ENCODE measurements around the gene TBX1. TPM values are rescaled to one million over a fixed set of nuclear protein-coding genes. Genes with fewer than 3 reads are reported as not detected.

The TBX1 gene
- total RNA-seq, 1 experiment from 2014 or later: 5.3 TPM

DNA sequence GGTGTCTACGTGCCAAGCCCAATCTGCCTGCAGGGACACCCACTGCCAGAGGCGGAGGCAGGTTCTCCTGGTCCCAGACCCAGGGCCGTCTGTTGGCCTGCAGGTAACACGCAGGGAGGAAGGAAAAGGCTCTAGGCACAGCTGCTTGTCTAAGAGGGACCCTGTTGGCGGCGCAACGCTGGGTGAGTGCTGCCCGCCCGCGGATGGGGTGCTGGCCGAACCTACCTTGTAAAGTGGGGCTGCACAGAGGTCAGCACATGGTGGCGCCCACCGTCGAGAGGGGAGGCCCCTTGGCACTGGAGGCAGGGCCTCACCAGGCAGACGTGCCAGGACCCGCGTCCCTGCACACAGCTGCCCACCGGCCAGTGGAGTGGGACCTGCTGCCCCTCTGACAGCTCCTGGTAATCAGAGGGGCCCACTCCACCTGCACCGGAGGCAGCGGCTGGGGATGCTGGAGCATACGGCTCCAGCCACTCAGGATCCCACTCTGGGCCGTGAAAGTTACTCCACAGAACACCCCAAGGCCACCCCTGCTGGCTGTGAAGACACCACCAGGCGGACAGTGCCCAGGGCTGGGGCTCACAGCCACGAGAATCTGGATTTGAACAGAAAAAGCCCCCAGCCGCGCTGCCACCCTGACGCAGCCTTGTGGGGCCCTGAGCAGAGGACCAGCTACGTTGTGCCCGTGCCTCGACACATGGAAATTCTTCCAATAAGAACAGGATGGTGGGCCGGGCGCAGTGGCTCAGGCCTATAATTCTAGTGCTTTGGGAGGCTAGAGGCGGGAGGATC lies 24.0 kb downstream of the TBX1 start:
- Mint-ChIP-seq H3K27ac (ENCODE audit: unreplicated experiment) (no peak overlapping the region), H3K27me3 (ENCODE audit: insufficient read depth, unreplicated experiment) (no peaks in the 10 kb centered on the region), H3K4me1 (ENCODE audit: low read depth, unreplicated experiment) (no peaks in the 10 kb centered on the region), H3K36me3 (ENCODE audit: insufficient read depth, unreplicated experiment) (no peaks in the 10 kb centered on the region), H3K9me3 (ENCODE audit: unreplicated experiment) (no peaks in the 10 kb centered on the region), H3K4me3 (ENCODE audit: unreplicated experiment) (no peak overlapping the region)
- no TSS peak for BruUV-seq (replicated peaks)
- POLR2A ChIA-PET: interaction anchor here (0.6 kb wide), 1 partner anchor 678 kb away, joined by 3 read pairs; no protein-coding TSS in a partner anchor
- no peaks in the 10 kb centered on the region for H3K27me3 ChIP-seq (replicated peaks; ENCODE audit: control insufficient read depth, insufficient read depth, low read length)
- CTCF ChIA-PET: no interaction called here
- intact Hi-C loops (cut with micrococcal nuclease; ENCODE audit: unreplicated experiment): no loop called here
- no peaks in the 10 kb centered on the region for H3K36me3 ChIP-seq (ENCODE audit: control insufficient read depth, insufficient read depth, low read length)
- peaks cover 4% of the 10 kb centered on the region; the same call in 1 of the 2 replicates for H3K9me3 ChIP-seq
- no peaks in the 10 kb centered on the region for H3K4me1 ChIP-seq
- no peak for DNase-seq
- H3K4me3 ChIP-seq (ENCODE audit: low read depth, low read length): no peak overlapping the region
- TF ChIP-seq, protein P1, sequence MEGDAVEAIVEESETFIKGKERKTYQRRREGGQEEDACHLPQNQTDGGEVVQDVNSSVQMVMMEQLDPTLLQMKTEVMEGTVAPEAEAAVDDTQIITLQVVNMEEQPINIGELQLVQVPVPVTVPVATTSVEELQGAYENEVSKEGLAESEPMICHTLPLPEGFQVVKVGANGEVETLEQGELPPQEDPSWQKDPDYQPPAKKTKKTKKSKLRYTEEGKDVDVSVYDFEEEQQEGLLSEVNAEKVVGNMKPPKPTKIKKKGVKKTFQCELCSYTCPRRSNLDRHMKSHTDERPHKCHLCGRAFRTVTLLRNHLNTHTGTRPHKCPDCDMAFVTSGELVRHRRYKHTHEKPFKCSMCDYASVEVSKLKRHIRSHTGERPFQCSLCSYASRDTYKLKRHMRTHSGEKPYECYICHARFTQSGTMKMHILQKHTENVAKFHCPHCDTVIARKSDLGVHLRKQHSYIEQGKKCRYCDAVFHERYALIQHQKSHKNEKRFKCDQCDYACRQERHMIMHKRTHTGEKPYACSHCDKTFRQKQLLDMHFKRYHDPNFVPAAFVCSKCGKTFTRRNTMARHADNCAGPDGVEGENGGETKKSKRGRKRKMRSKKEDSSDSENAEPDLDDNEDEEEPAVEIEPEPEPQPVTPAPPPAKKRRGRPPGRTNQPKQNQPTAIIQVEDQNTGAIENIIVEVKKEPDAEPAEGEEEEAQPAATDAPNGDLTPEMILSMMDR (IDR thresholded peaks at IDR 0.05; ENCODE audit: insufficient read depth in 1 of 2, low read depth in 1 of 2, low read length in 1 of 2, severe bottlenecking in 1 of 2, unreplicated experiment in 1 of 2): no peak

DNA sequence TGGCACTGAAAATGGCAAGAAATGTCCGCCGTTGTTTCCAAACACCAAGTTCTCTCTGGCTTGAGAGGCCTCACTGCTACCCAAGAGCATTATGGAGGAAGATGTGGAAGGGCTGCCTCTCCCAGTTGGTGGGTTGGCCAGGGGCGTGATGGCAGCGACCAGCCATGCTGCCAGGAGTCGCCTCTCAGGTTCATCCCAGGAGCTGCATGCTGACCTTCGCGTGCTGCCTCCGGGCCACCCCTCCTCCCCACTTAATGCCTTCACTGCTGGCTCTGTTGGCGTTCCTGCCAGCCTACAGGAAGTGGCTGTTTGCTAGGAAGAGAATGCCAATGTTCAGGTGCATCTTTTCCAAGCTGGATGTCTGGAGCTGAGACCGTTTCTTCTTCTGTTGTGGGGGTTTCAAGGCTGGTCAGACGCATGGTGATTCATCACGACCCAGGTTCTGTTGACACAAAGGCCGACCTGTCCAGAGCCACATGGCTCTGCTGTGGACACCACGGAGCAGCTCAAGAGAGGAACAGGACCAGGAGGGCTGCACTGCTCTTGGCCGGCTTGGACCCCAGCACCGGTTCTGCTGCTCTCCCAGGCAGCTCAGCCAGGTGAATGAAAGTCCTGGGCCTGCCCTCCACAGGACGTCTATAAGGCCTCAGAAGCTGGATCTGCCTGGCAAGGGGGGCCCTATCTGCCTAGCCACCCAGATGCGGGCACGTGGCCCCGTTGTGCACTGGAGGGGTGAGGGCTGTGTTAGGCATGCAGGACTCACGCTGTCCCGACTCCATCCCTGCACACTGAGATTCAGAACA lies 25.1 kb downstream of the TBX1 start:
- CTCF ChIA-PET: no interaction called here

DNA sequence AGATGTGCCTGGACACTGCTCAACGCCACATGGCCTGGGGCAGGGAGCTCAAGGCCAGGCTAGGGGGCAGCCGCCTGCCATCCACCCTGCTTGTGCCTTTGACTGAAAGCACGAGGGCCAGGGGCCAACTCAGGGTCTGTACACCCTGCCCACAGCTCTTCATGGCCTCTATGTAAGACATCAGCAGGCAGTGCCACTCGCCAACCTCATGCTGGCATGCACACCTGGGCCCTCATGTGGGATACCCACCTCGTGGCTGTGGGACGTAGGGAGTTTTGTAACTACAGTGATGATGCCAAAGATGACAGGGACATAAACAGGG lies 25.6 kb downstream of the TBX1 start:
- Mint-ChIP-seq H3K27me3 (ENCODE audit: insufficient read depth, unreplicated experiment) (no peaks in the 10 kb centered on the region), H3K4me3 (ENCODE audit: unreplicated experiment) (no peak overlapping the region), H3K27ac (ENCODE audit: unreplicated experiment) (no peak overlapping the region), H3K36me3 (ENCODE audit: insufficient read depth, unreplicated experiment) (no peaks in the 10 kb centered on the region), H3K9me3 (ENCODE audit: unreplicated experiment) (no peaks in the 10 kb centered on the region), H3K4me1 (ENCODE audit: low read depth, unreplicated experiment) (no peaks in the 10 kb centered on the region)
- ChIA-PET CTCF (no interaction called here), POLR2A (no interaction called here)
- no peaks in the 10 kb centered on the region for H3K4me1 ChIP-seq
- no peak overlapping the region for H3K4me3 ChIP-seq (ENCODE audit: low read depth, low read length)
- no TSS peak for BruUV-seq (replicated peaks)
- intact Hi-C loops (cut with micrococcal nuclease; ENCODE audit: unreplicated experiment): no loop called here
- TF ChIP-seq, protein P1 (IDR thresholded peaks at IDR 0.05; ENCODE audit: insufficient read depth in 1 of 2, low read depth in 1 of 2, low read length in 1 of 2, severe bottlenecking in 1 of 2, unreplicated experiment in 1 of 2): no peak
- H3K27me3 ChIP-seq (replicated peaks; ENCODE audit: control insufficient read depth, insufficient read depth, low read length): no peaks in the 10 kb centered on the region
- no peaks in the 10 kb centered on the region for H3K36me3 ChIP-seq (ENCODE audit: control insufficient read depth, insufficient read depth, low read length)
- no peak for DNase-seq
- peaks cover 4% of the 10 kb centered on the region; the same call in 1 of the 2 replicates for H3K9me3 ChIP-seq

More for the DNA sequence above, 25.1 kb downstream of the TBX1 start:
- intact Hi-C loops (cut with micrococcal nuclease; ENCODE audit: unreplicated experiment): no loop called here
- no peaks in the 10 kb centered on the region for H3K36me3 Mint-ChIP-seq (ENCODE audit: insufficient read depth, unreplicated experiment)
- no peaks in the 10 kb centered on the region for H3K27me3 Mint-ChIP-seq (ENCODE audit: insufficient read depth, unreplicated experiment)
- Histone ChIP-seq H3K4me3 (ENCODE audit: low read depth, low read length) (no peak overlapping the region), H3K9me3 (peaks cover 4% of the 10 kb centered on the region; the same call in 1 of the 2 replicates), H3K4me1 (no peaks in the 10 kb centered on the region), H3K36me3 (ENCODE audit: control insufficient read depth, insufficient read depth, low read length) (no peaks in the 10 kb centered on the region), H3K27me3 (replicated peaks; ENCODE audit: control insufficient read depth, insufficient read depth, low read length) (no peaks in the 10 kb centered on the region)
- no peak for DNase-seq
- POLR2A ChIA-PET: no interaction called here
- no TSS peak for BruUV-seq (replicated peaks)
- no peaks in the 10 kb centered on the region for H3K4me1 Mint-ChIP-seq (ENCODE audit: low read depth, unreplicated experiment)
- H3K27ac Mint-ChIP-seq (ENCODE audit: unreplicated experiment): no peak overlapping the region
- H3K4me3 Mint-ChIP-seq (ENCODE audit: unreplicated experiment): no peak overlapping the region
- TF ChIP-seq, protein P1 (IDR thresholded peaks at IDR 0.05; ENCODE audit: insufficient read depth in 1 of 2, low read depth in 1 of 2, low read length in 1 of 2, severe bottlenecking in 1 of 2, unreplicated experiment in 1 of 2): no peak
- no peaks in the 10 kb centered on the region for H3K9me3 Mint-ChIP-seq (ENCODE audit: unreplicated experiment)

Measured in Caco-2 (cell line).